Astrocyte of the spinal cord (primary cell): Measurements from ENCODE around the gene LPIN2.
"Not testable (repeated sequence)": the region's sequence is repeated elsewhere in the genome, so short reads cannot be mapped to it uniquely, and the experiment has no call there.

ENCODE experiments used
- DNase-seq: peaks from one replicate; pipeline ENCODE4 v3.0.0; 2011; ENCODE audit warnings: low read depth, low spot score
- H3K4me3 ChIP-seq: 2 replicates; pipeline ENCODE4 v1.5.1; 2011; ENCODE audit warnings: low read depth, mild to moderate bottlenecking, low read length, moderate library complexity
- CTCF ChIP-seq: IDR thresholded peaks from 2 replicates; pipeline ENCODE4 v1.5.1; 2012; ENCODE audit warnings: low read depth, mild to moderate bottlenecking, low read length, inconsistent platforms
- in situ Hi-C: cut with HindIII; loops from 2 replicates; pipeline ENCODE4 v1.10.0; 2017; ENCODE audit warnings: low sequenced_read_pairs

LPIN2 gene

GRCh38 chr18:3032721-3033120 lies 19.8 kb upstream of the LPIN2 start:
- TF ChIP-seq CTCF: no peak
- no peak overlapping the region for H3K4me3 ChIP-seq
- DNase-seq: no peak
- in situ Hi-C loops: no loop called here

DNA sequence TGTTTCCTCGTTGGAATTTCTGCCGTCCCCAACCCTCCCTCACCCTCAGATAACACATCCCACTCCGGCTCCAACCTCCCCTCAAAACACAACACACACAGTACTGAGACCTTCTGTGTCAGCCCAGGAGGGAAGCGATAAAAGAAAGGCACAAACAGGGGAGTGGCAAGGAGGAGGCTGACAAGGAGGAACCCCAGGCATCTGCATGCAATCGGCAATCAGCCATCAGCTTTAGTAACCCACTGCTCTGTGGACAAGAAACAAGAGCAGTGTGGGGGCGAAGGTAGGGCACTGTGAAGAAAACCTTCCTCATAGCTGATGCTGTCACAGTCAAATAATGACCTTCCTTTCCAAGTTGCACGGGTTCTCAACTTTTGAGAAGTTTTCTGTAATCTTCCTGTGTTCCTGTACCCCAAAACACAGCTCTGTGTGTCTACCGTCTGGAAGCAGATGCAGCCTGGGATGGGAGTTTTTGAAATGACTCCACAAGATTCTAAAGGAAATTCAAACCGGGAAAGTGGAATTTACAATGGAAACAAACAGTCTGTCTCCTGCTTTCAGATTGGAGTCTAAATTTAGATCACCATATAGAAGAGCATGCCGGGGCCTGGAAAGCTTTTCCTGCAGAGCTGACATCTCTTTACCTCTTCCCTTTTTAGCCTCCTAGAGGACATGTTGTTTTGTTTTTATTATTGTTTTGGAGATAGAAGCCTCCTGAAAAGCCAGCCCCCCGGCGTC lies 16.4 kb upstream of the LPIN2 start:
- no peak overlapping the region for H3K4me3 ChIP-seq
- peak; percentile 18 for DNase-seq
- in situ Hi-C loops: no loop called here
- TF ChIP-seq CTCF: no peak

DNA sequence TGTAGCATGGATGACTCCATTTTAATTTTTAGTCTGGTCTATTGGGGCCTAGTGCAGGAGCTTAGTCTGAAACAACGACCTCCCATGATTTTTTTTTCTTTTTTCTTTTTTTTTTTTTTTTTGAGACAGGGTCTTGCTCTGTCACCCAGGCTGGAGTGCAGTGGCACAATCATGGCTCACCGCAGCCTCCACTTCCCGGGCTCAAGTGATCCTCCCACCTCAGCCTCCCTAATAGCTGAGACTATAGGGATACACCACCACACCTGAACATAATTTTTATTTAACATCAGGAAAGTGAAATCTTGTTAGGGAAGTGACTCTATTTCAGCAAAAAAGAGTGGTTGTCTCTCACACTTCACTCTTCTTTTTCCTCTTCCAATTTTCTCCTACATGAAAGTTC lies 15.2 kb upstream of the LPIN2 start:
- H3K4me3 ChIP-seq, DNase-seq, in situ Hi-C loops: not testable (repeated sequence)

DNA sequence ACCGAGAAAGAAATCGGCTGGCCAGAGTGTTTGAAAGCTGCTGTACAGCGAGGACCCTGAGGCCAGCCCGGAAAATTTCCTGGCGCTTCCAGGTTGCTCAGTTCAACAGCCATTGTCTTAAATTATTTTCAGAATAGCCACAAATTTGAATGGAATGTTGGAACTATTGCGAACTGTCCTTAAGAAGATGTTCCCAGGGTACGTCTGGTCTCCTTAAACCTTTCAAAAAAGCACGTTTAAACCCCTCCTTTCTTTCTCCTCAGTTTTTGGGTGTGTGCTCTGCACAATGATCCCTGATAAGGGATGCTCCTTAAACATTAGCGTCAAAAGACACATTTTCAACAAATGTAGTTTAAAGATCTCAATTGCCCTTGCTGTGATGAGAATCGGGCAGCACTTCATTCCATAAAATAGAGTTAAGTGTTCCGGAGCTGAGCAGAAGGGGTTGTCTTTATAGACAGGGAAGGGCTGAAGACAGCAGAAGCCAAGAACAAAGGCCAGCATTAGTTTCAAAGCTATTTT lies 14.5 kb upstream of the LPIN2 start:
- in situ Hi-C loops: no loop called here
- TF ChIP-seq CTCF: no peak
- DNase-seq: no peak
- no peak overlapping the region for H3K4me3 ChIP-seq

GRCh38 chr18:3025544-3025943 lies 12.6 kb upstream of the LPIN2 start:
- DNase-seq: no peak
- in situ Hi-C loops: no loop called here
- no peak overlapping the region for H3K4me3 ChIP-seq
- TF ChIP-seq CTCF: no peak

GRCh38 chr18:3023603-3024002 lies 10.7 kb upstream of the LPIN2 start:
- H3K4me3 ChIP-seq, in situ Hi-C loops, DNase-seq: not testable (repeated sequence)

GRCh38 chr18:3016585-3017297 lies 3.8 kb upstream of the LPIN2 start:
- no peak overlapping the region for H3K4me3 ChIP-seq
- TF ChIP-seq CTCF: no peak
- DNase-seq: no peak
- in situ Hi-C loops: no loop called here
